ENCODE results near the gene MKNK1. TPM values are rescaled to one million over a fixed set of nuclear protein-coding genes. Genes with fewer than 3 reads are reported as not detected.

The MKNK1 gene
- polyA plus RNA-seq, 1 donor: 30.3 TPM

GRCh38 chr1:46618754-46619415 lies 14.8 kb upstream of the MKNK1 start:
- no peak for DNase-seq (ENCODE audit: low read depth)

GRCh38 chr1:46617833-46618232 lies 13.8 kb upstream of the MKNK1 start:
- DNase-seq (ENCODE audit: low read depth): no peak

- no peak for DNase-seq (ENCODE audit: low read depth)
Observed at GRCh38 chr1:46617108-46617800, 13.2 kb upstream of the MKNK1 start.

GRCh38 chr1:46616277-46617107 lies 12.4 kb upstream of the MKNK1 start, which contains the start of gene MOB3C:
Gene MOB3C, minus strand, starts transcription at chr1:46616811. Its CDS starts 3,490 bp downstream, at chr1:46613321.
- DNase-seq (ENCODE audit: low read depth): peak; percentile 68

GRCh38 chr1:46615735-46616134 lies 11.7 kb upstream of the MKNK1 start:
- no peak for DNase-seq (ENCODE audit: low read depth)

- DNase-seq (ENCODE audit: low read depth): no peak
Observed at GRCh38 chr1:46615088-46615487, 11.0 kb upstream of the MKNK1 start.

- DNase-seq (ENCODE audit: low read depth): no peak
Observed at GRCh38 chr1:46614604-46614984, 10.5 kb upstream of the MKNK1 start.

GRCh38 chr1:46613661-46614603 lies 9.9 kb upstream of the MKNK1 start:
- DNase-seq (ENCODE audit: low read depth): peak; percentile 62

- no peak for DNase-seq (ENCODE audit: low read depth)
Observed at GRCh38 chr1:46612937-46613660, 9.0 kb upstream of the MKNK1 start.

- no peak for DNase-seq (ENCODE audit: low read depth)
Observed at GRCh38 chr1:46611691-46612221, 7.7 kb upstream of the MKNK1 start.

GRCh38 chr1:46607345-46608130 lies 3.5 kb upstream of the MKNK1 start:
- DNase-seq (ENCODE audit: low read depth): no peak

GRCh38 chr1:46606255-46606965 lies 2.3 kb upstream of the MKNK1 start:
- no peak for DNase-seq (ENCODE audit: low read depth)

- DNase-seq (ENCODE audit: low read depth): no peak
Observed at GRCh38 chr1:46605232-46605631, 1.2 kb upstream of the MKNK1 start.

- no peak for DNase-seq (ENCODE audit: low read depth)
Observed at GRCh38 chr1:46603481-46603857, 599 bp downstream of the MKNK1 start.

GRCh38 chr1:46601257-46602007 lies 2.6 kb downstream of the MKNK1 start:
- DNase-seq (ENCODE audit: low read depth): no peak

- no peak for DNase-seq (ENCODE audit: low read depth)
Observed at GRCh38 chr1:46599059-46599970, 4.8 kb downstream of the MKNK1 start.

GRCh38 chr1:46596846-46597245 lies 7.2 kb downstream of the MKNK1 start:
- DNase-seq (ENCODE audit: low read depth): no peak
